HFFc6 (cell line): ENCODE data around the gene NR4A1. TPM values are rescaled to one million over a fixed set of nuclear protein-coding genes. Genes with fewer than 3 reads are reported as not detected.
"Not testable (repeated sequence)": the region's sequence is repeated elsewhere in the genome, so short reads cannot be mapped to it uniquely, and the experiment has no call there.

Experiments used
- DNase-seq: peaks from one replicate; pipeline ENCODE4 v3.0.0-alpha.2; 2018
- H3K27ac Mint-ChIP-seq: 2 replicates; pipeline ENCODE4 v1.8.0; 2020; ENCODE audit warnings: mild to moderate bottlenecking, mixed read lengths
- H3K27me3 Mint-ChIP-seq: 2 replicates; pipeline ENCODE4 v1.8.0; 2021; ENCODE audit warnings: mild to moderate bottlenecking, moderate library complexity, mixed read lengths; ENCODE audit not compliant: insufficient read depth
- H3K36me3 Mint-ChIP-seq: 2 replicates; pipeline ENCODE4 v1.8.0; 2021; ENCODE audit warnings: low read depth, mixed read lengths
- H3K4me1 Mint-ChIP-seq: 2 replicates; pipeline ENCODE4 v1.8.0; 2020; ENCODE audit warnings: low read depth, mixed read lengths
- H3K4me3 Mint-ChIP-seq: 2 replicates; pipeline ENCODE4 v1.8.0; 2020; ENCODE audit warnings: mild to moderate bottlenecking, moderate library complexity, mixed read lengths
- H3K9me3 Mint-ChIP-seq: 2 replicates; pipeline ENCODE4 v1.8.0; 2020; ENCODE audit warnings: mild to moderate bottlenecking, mixed read lengths
- total RNA-seq, 6 experiments: library from RNA; stranded (reverse); fragmentation: NEBNext Ultra II Directional; extraction: Animal tissue kit (Norgen Biotek cat#: 25700); gene quantifications; 2 replicates in 1 of 6; 3 replicates in 5 of 6; pipeline ENCODE4 v1.2.3, GENCODE V29; 2021
- TF ChIP-seq, protein P1 (sequence below): fragments of 200-600 bp; sonication (generic); IDR thresholded peaks from 2 replicates; pipeline ENCODE4 v1.5.0; 2021; ENCODE audit warnings: antibody characterized with exemption, mild to moderate bottlenecking

NR4A1 gene
- total RNA-seq, 6 experiments from 2014 or later = 10.3 to 46.6 (median 43.6) TPM

DNA sequence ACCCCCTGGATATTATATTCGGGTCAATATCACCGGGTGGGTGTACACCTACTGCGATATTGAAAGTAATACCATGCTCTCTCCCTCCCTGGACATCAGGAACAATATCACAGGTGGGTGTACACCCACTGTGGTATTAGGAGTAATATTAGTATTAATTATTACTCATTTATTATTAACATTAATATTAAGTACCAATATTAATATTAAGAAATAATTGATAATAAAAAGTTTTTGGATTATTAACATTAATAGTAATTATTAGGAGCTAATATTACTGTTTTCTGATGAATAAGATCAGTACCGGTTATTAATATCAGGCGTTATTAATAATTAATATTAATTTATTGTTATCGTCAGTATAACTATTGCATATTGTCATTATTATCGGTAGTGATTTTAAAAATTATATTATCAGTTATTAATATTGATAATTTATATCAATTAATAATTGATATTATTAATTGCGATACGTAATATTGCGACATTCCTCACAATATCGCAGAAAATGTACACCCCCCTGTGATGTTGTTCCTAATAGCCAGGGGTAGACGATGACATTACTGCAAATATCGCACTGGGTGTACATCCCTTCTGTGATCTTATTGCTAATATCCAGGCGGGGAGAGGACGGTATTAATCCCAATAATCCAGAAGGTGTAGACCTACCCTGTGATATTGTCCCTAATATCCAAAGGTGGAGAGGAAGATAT lies 45.2 kb downstream of the NR4A1 start:
- Mint-ChIP-seq H3K27me3 (peaks cover 16% of the 10 kb centered on the region), H3K4me1 (no peaks in the 10 kb centered on the region), H3K27ac (no peak overlapping the region), H3K9me3 (no peaks in the 10 kb centered on the region), H3K36me3 (no peaks in the 10 kb centered on the region), H3K4me3 (no peak overlapping the region)
- no peak for DNase-seq
- TF ChIP-seq, protein P1, sequence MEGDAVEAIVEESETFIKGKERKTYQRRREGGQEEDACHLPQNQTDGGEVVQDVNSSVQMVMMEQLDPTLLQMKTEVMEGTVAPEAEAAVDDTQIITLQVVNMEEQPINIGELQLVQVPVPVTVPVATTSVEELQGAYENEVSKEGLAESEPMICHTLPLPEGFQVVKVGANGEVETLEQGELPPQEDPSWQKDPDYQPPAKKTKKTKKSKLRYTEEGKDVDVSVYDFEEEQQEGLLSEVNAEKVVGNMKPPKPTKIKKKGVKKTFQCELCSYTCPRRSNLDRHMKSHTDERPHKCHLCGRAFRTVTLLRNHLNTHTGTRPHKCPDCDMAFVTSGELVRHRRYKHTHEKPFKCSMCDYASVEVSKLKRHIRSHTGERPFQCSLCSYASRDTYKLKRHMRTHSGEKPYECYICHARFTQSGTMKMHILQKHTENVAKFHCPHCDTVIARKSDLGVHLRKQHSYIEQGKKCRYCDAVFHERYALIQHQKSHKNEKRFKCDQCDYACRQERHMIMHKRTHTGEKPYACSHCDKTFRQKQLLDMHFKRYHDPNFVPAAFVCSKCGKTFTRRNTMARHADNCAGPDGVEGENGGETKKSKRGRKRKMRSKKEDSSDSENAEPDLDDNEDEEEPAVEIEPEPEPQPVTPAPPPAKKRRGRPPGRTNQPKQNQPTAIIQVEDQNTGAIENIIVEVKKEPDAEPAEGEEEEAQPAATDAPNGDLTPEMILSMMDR = no peak

DNA sequence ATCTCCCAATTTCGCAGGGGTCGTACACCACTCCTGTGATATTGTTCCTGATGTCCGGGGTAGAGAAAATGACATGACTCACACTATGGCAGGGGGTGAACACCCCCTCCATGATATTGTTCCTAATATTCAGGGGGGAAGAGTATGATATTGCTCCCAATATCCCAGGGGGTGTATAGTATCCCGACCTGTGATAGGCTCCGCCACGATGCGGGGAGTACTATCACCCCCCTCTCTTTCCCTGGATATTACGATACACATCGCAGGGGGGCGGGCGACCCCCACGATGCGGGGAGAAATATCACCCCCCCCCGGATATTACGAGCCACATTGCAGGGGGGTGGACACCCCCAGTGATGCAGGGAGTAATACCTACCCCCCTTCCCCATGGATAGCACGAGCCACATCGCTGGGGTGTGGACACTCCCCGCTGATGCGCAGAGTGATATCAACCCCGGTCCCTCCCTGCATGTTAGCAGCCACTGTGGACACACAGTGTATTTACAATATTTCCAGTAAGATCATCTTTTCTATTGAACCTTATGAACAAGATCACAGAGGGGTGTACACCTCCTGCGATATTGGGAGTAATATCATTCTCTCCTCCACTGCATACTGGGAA lies 45.9 kb downstream of the NR4A1 start:
- Mint-ChIP-seq H3K27ac (no peak overlapping the region), H3K4me3 (no peak overlapping the region), H3K4me1 (no peaks in the 10 kb centered on the region), H3K9me3 (no peaks in the 10 kb centered on the region), H3K27me3 (peaks cover 10% of the 10 kb centered on the region), H3K36me3 (no peaks in the 10 kb centered on the region)
- DNase-seq = no peak
- TF ChIP-seq, protein P1 = no peak

DNA sequence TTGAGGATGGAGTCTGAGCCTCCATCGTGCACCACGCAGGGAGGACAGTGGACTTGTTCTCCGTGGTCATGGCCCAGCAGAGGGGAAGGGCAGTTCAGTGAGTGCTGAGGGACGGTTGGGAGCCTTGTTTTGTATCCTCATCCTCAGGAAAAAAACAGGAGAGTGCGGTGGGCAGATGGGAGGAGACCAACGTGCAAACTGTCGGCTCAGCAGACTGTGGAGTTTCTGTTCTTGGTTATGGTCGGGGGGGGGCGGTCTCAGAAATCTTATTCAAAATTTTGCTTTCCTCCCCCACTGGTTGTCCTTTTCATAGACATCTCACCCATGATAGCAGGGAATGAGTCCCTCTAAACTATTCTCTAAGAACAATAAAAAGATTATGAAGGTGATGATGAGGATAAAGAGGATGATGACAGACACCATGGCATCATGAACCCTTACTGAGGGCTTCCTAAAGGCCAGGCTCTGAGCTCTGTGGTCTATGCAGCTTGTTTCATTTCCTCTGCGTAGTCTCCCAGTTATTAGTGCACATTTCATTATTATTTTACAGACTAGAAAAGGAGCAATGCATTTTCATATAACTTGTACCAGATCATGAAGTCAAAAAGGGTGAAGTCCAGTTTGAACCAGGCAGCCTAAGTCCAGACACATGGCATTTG lies 53.3 kb downstream of the NR4A1 start:
- DNase-seq, H3K9me3 Mint-ChIP-seq, H3K27me3 Mint-ChIP-seq, H3K4me3 Mint-ChIP-seq, H3K36me3 Mint-ChIP-seq: not testable (repeated sequence)
- H3K4me1 Mint-ChIP-seq = peaks cover 30% of the 10 kb centered on the region
- peak overlapping the region; percentile 30 for H3K27ac Mint-ChIP-seq

Other genes with a start within 250 kb of the NR4A1 start
- not detected for gene FIGNL2, start 202.7 kb upstream of the NR4A1 start, total RNA-seq
- gene ANKRD33, start 163.3 kb upstream of the NR4A1 start, total RNA-seq = not detected
- 10 to 100 TPM in 3 of 6 experiments, 1 to 10 TPM in 3; 5.4 to 13.5 (median 10.0) TPM for gene ACVRL1, start 143.9 kb upstream of the NR4A1 start, total RNA-seq
- 10 to 100 TPM; 13.1 to 15.2 (median 14.0) TPM for gene ACVR1B, start 99.7 kb upstream of the NR4A1 start, total RNA-seq
- gene TAMALIN, start 44.5 kb upstream of the NR4A1 start, total RNA-seq = under 1 TPM; 0.24 to 1.00 (median 0.69) TPM
- gene ATG101, start 18.5 kb downstream of the NR4A1 start, total RNA-seq = 10 to 100 TPM; 62.1 to 73.6 (median 66.6) TPM
- gene SMIM41, start 28.3 kb downstream of the NR4A1 start, total RNA-seq = not detected
- 1 to 10 TPM; 2.3 to 3.7 (median 2.8) TPM for gene KRT80, start 140.6 kb downstream of the NR4A1 start, total RNA-seq
- gene KRT7, start 181.8 kb downstream of the NR4A1 start, total RNA-seq = 100 to 1,000 TPM in 2 of 6 experiments, 10 to 100 TPM in 4; 62.7 to 379 (median 67.5) TPM
- gene KRT86, start 223.2 kb downstream of the NR4A1 start, total RNA-seq = under 1 TPM in 5 of 6 experiments, not detected in 1; 0.15 to 0.26 (median 0.19) TPM
- gene KRT81, start 240.1 kb downstream of the NR4A1 start, total RNA-seq = under 1 TPM; 0.34 to 0.84 (median 0.70) TPM